ENCODE measurements around the gene SCN9A.

GRCh38 chr2:166197446-166197845 is 178.3 kb downstream of the SCN9A start:
- TF ChIP-seq, protein P1, sequence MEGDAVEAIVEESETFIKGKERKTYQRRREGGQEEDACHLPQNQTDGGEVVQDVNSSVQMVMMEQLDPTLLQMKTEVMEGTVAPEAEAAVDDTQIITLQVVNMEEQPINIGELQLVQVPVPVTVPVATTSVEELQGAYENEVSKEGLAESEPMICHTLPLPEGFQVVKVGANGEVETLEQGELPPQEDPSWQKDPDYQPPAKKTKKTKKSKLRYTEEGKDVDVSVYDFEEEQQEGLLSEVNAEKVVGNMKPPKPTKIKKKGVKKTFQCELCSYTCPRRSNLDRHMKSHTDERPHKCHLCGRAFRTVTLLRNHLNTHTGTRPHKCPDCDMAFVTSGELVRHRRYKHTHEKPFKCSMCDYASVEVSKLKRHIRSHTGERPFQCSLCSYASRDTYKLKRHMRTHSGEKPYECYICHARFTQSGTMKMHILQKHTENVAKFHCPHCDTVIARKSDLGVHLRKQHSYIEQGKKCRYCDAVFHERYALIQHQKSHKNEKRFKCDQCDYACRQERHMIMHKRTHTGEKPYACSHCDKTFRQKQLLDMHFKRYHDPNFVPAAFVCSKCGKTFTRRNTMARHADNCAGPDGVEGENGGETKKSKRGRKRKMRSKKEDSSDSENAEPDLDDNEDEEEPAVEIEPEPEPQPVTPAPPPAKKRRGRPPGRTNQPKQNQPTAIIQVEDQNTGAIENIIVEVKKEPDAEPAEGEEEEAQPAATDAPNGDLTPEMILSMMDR (IDR thresholded peaks at IDR 0.05; ENCODE audit: low read length), result no peak
- no peak for TF ChIP-seq EZH2 (IDR thresholded peaks at IDR 0.05; ENCODE audit: borderline replicate concordance, low read length)
